Stimulated activated naive CD8-positive, alpha-beta T cell treated with anti-CD3 and anti-CD28 coated beads, Interleukin-15, Interleukin-2, amounts not matched to agents 100 ng/mL and 50 ng/mL, for 24 hours (primary cell): ENCODE results near the gene TBC1D23.
"Not testable (repeated sequence)": the region's sequence is repeated elsewhere in the genome, so short reads cannot be mapped to it uniquely, and the experiment has no call there.

Experiments used
- H3K27ac Mint-ChIP-seq: one replicate; pipeline ENCODE4 v1.8.0; 2021; ENCODE audit warnings: mild to moderate bottlenecking, mixed read lengths
- H3K27me3 Mint-ChIP-seq: one replicate; pipeline ENCODE4 v1.8.0; 2021; ENCODE audit warnings: mixed read lengths
- H3K36me3 Mint-ChIP-seq: one replicate; pipeline ENCODE4 v1.8.0; 2021; ENCODE audit warnings: low read depth, mixed read lengths
- H3K4me1 Mint-ChIP-seq: one replicate; pipeline ENCODE4 v1.8.0; 2021; ENCODE audit warnings: low read depth, mixed read lengths
- H3K4me3 Mint-ChIP-seq: one replicate; pipeline ENCODE4 v1.8.0; 2021; ENCODE audit warnings: mild to moderate bottlenecking, mixed read lengths
- H3K9me3 Mint-ChIP-seq: one replicate; pipeline ENCODE4 v1.8.0; 2021; ENCODE audit warnings: mixed read lengths

Gene TBC1D23

GRCh38 chr3:100260685-100261484 is at the start of gene TBC1D23:
TSS of gene TBC1D23 (plus strand) at chr3:100260992. CDS start at chr3:100261019, 27 bp downstream.
- H3K4me3 Mint-ChIP-seq: peak within 1 kb of the TSS; percentile 95
- no peaks in the 10 kb centered on the region for H3K36me3 Mint-ChIP-seq
- H3K27me3 Mint-ChIP-seq: no peaks in the 10 kb centered on the region
- H3K27ac Mint-ChIP-seq: peak within 1 kb of the TSS; percentile 94
- no peaks in the 10 kb centered on the region for H3K9me3 Mint-ChIP-seq
- H3K4me1 Mint-ChIP-seq: peaks cover 63% of the 10 kb centered on the region

- Mint-ChIP-seq H3K27me3 (peaks cover 4% of the 10 kb centered on the region), H3K36me3 (no peaks in the 10 kb centered on the region), H3K4me1 (peaks cover 17% of the 10 kb centered on the region), H3K27ac (no peak overlapping the region), H3K4me3 (no peak overlapping the region), H3K9me3 (peaks cover 4% of the 10 kb centered on the region)
These were observed 46.8 kb upstream of the TBC1D23 start for GRCh38 chr3:100213891-100214573.

DNA sequence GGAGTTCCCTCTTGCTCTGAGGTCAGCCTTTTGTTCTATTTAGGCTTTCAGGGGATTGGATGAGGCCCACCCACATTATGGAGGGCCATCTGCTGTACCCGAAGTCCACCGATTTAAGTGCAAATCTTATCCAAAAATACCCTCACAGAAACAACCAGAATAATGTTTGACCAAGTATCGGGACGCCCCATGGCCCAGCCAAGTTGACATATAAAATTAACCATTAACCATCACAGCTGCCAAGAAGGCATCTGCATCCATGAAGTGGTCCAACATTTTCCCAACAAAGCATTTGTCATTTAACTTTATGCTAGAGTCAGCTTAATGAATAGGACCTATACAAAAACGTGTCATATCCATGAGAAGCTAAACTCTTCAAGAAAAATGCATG is 46.2 kb upstream of the TBC1D23 start:
- H3K36me3 Mint-ChIP-seq: no peaks in the 10 kb centered on the region
- peaks cover 8% of the 10 kb centered on the region for H3K27me3 Mint-ChIP-seq
- H3K9me3 Mint-ChIP-seq: peaks cover 8% of the 10 kb centered on the region
- H3K27ac Mint-ChIP-seq: no peak overlapping the region
- H3K4me3 Mint-ChIP-seq: no peak overlapping the region
- peaks cover 16% of the 10 kb centered on the region for H3K4me1 Mint-ChIP-seq

DNA sequence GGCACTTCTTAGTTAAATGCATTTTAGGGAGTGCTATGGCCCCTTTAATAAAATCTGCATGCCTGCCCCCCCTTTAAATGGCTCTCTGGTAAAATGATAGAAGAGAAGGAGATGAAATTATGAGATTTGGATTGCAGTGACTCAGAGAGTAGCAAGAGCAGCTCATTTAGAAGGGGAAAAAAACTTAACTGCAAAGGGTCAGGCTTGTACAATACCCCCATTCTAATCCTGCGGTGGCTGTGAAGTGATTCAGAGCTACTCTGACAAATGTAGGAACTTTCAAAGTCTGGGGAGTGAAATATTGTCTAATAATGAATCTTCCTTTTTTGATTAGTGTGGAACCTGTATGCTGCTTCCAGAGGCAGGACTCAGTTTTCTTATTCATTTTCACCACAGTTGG is 44.1 kb upstream of the TBC1D23 start:
- H3K27me3 Mint-ChIP-seq: peaks cover 8% of the 10 kb centered on the region
- no peak overlapping the region for H3K4me3 Mint-ChIP-seq
- no peak overlapping the region for H3K27ac Mint-ChIP-seq
- H3K9me3 Mint-ChIP-seq: peaks cover 14% of the 10 kb centered on the region
- no peaks in the 10 kb centered on the region for H3K4me1 Mint-ChIP-seq
- no peaks in the 10 kb centered on the region for H3K36me3 Mint-ChIP-seq

GRCh38 chr3:100221159-100221558 is 39.6 kb upstream of the TBC1D23 start:
- H3K4me3 Mint-ChIP-seq: no peak overlapping the region
- H3K27ac Mint-ChIP-seq: no peak overlapping the region
- H3K4me1 Mint-ChIP-seq: no peaks in the 10 kb centered on the region
- H3K36me3 Mint-ChIP-seq: no peaks in the 10 kb centered on the region
- peaks cover 8% of the 10 kb centered on the region for H3K27me3 Mint-ChIP-seq
- H3K9me3 Mint-ChIP-seq: peaks cover 14% of the 10 kb centered on the region

DNA sequence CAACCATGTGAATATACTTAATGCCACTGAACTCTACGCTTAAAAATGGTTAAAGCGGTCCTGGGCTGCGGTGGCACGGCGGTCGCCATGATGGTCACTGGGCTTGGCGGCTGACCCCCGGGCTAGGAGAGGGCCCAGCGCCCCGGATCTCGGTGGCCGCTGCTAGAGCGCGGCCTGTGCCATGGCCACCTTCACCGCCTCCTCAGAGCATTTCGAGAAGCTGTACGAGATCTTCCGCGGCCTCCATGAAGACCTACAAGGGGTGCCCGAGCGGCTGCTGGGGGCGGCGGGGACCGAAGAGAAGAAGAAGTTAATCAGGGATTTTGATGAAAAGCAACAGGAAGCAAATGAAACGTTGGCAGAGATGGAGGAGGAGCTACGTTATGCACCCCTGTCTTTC is 35.6 kb upstream of the TBC1D23 start:
- Mint-ChIP-seq H3K27ac (no peak overlapping the region), H3K4me1 (no peaks in the 10 kb centered on the region), H3K36me3 (no peaks in the 10 kb centered on the region), H3K9me3 (peaks cover 5% of the 10 kb centered on the region), H3K27me3 (no peaks in the 10 kb centered on the region), H3K4me3 (no peak overlapping the region)

DNA sequence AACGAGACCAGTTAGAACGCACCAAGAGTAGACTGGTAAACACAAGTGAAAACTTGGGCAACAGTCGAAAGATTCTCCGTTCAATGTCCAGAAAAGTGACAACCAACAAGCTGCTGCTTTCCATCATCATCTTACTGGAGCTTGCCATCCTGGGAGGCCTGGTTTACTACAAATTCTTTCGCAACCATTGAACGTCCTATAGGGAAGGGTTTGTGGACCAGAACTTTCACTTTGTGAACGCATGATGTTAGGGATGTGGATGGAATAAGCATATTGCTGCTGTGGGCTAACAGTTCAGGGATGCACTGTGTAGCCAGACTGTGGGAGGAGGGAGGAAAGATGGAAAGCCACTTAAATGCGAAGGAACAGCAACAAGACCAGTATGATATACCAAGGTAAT is 34.9 kb upstream of the TBC1D23 start:
- H3K27me3 Mint-ChIP-seq: no peaks in the 10 kb centered on the region
- no peaks in the 10 kb centered on the region for H3K4me1 Mint-ChIP-seq
- no peaks in the 10 kb centered on the region for H3K36me3 Mint-ChIP-seq
- no peak overlapping the region for H3K27ac Mint-ChIP-seq
- H3K4me3 Mint-ChIP-seq: no peak overlapping the region
- H3K9me3 Mint-ChIP-seq: peaks cover 2% of the 10 kb centered on the region

DNA sequence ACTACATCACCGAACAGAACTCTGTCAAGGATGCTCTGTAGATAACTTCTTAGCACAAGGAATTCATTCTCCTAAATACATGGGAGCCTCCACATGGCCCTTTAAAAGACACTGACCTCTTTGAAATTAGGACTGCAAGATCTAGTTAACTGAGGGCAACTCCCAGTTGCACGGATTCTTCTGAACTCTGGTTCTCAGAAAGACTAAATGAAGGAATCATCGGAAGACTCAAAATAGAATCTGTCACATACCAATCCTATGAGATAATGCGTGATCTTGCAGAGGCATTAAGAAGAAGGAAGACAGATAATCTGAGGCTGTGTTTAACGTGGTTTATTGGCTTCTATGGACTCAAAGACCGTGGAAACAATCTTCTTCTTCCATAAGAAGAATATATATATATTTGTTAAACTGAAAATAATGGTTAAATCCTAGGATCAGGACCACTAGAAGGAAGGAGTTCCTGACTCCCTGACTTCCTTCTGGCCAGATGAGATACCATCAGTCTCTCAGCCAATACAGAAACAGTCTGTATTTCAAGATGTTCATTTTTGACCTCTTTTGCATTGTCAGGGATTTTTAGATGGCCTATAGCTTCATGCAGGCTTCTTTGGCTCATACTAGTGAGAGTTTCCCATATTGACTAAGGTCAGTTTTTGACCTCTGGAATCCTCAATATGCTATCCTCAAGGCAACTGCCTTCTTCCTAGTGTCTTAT is 33.9 kb upstream of the TBC1D23 start:
- H3K4me3 Mint-ChIP-seq: no peak overlapping the region
- no peak overlapping the region for H3K27ac Mint-ChIP-seq
- H3K27me3 Mint-ChIP-seq: no peaks in the 10 kb centered on the region
- no peaks in the 10 kb centered on the region for H3K36me3 Mint-ChIP-seq
- H3K4me1 Mint-ChIP-seq: no peaks in the 10 kb centered on the region
- no peaks in the 10 kb centered on the region for H3K9me3 Mint-ChIP-seq

GRCh38 chr3:100227511-100227921 is 33.3 kb upstream of the TBC1D23 start:
- no peaks in the 10 kb centered on the region for H3K36me3 Mint-ChIP-seq
- no peaks in the 10 kb centered on the region for H3K4me1 Mint-ChIP-seq
- no peak overlapping the region for H3K27ac Mint-ChIP-seq
- H3K9me3 Mint-ChIP-seq: no peaks in the 10 kb centered on the region
- no peaks in the 10 kb centered on the region for H3K27me3 Mint-ChIP-seq
- H3K4me3 Mint-ChIP-seq: no peak overlapping the region

- H3K4me1 Mint-ChIP-seq: no peaks in the 10 kb centered on the region
- no peaks in the 10 kb centered on the region for H3K36me3 Mint-ChIP-seq
- no peaks in the 10 kb centered on the region for H3K9me3 Mint-ChIP-seq
- no peaks in the 10 kb centered on the region for H3K27me3 Mint-ChIP-seq
- H3K27ac Mint-ChIP-seq: no peak overlapping the region
- H3K4me3 Mint-ChIP-seq: no peak overlapping the region
These were observed 32.5 kb upstream of the TBC1D23 start for GRCh38 chr3:100228247-100228646.

GRCh38 chr3:100229188-100229587 is 31.6 kb upstream of the TBC1D23 start:
- not testable (repeated sequence) for H3K4me3 Mint-ChIP-seq, H3K36me3 Mint-ChIP-seq, H3K4me1 Mint-ChIP-seq, H3K9me3 Mint-ChIP-seq, H3K27me3 Mint-ChIP-seq
- peak overlapping the region; percentile 60 for H3K27ac Mint-ChIP-seq

DNA sequence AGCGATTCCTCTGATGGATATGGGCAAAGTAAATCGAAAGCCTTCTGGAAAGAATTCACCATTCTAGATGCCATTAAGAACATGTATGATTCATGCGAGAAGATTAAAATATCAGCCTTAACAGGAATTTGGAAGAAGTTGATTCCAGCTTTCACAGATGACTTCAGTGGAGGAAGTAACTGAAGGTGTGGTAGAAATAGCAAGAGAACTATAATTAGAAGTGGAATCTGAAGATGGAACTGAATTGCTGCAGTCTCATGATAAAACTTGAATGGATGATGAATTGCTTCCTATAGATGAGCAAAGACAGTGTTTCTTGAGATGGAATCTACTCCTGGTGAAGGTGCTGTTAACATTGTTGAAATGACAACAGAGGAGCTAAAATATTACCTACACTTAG is 30.1 kb upstream of the TBC1D23 start:
- Mint-ChIP-seq H3K36me3 (no peaks in the 10 kb centered on the region), H3K9me3 (no peaks in the 10 kb centered on the region), H3K27me3 (no peaks in the 10 kb centered on the region), H3K4me1 (no peaks in the 10 kb centered on the region), H3K27ac (no peak overlapping the region), H3K4me3 (no peak overlapping the region)

DNA sequence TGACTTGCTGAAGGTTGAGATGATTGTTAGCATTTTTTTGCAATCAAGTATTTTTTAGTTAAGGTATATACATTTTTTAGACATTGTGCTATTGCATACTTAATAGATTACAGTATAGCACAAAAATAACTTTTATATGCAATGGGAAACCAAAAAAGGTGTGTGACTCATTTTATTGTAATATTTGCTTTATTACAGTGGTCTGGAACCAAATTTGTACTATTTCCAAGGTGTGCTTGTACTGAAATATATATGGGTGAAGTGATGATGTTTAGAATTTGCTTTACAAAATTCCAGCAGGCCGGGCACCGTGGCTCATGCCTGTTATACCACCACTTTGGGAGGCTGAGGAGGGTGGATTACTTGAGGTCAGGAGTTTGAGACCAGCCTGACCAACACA is 29.1 kb upstream of the TBC1D23 start:
- H3K27ac Mint-ChIP-seq: no peak overlapping the region
- H3K36me3 Mint-ChIP-seq: no peaks in the 10 kb centered on the region
- H3K27me3 Mint-ChIP-seq: no peaks in the 10 kb centered on the region
- no peak overlapping the region for H3K4me3 Mint-ChIP-seq
- H3K4me1 Mint-ChIP-seq: no peaks in the 10 kb centered on the region
- no peaks in the 10 kb centered on the region for H3K9me3 Mint-ChIP-seq

GRCh38 chr3:100234364-100234763 is 26.4 kb upstream of the TBC1D23 start:
- no peak overlapping the region for H3K27ac Mint-ChIP-seq
- no peaks in the 10 kb centered on the region for H3K36me3 Mint-ChIP-seq
- no peak overlapping the region for H3K4me3 Mint-ChIP-seq
- no peaks in the 10 kb centered on the region for H3K4me1 Mint-ChIP-seq
- H3K9me3 Mint-ChIP-seq: peaks cover 3% of the 10 kb centered on the region
- no peaks in the 10 kb centered on the region for H3K27me3 Mint-ChIP-seq

- H3K9me3 Mint-ChIP-seq: peaks cover 3% of the 10 kb centered on the region
- no peaks in the 10 kb centered on the region for H3K36me3 Mint-ChIP-seq
- H3K27me3 Mint-ChIP-seq: no peaks in the 10 kb centered on the region
- H3K27ac Mint-ChIP-seq: no peak overlapping the region
- no peak overlapping the region for H3K4me3 Mint-ChIP-seq
- no peaks in the 10 kb centered on the region for H3K4me1 Mint-ChIP-seq
These were observed 22.2 kb upstream of the TBC1D23 start for GRCh38 chr3:100238599-100238998.
